ENCODE results near the gene BRI3.

The BRI3 gene

GRCh38 chr7:98280791-98281756, at the start of gene BRI3:
TSS of gene BRI3 (plus strand) at chr7:98281686. CDS start at chr7:98281796, 110 bp downstream.
- DNase-seq = peak; percentile 90

GRCh38 chr7:98232263-98232585, 49.3 kb upstream of the BRI3 start:
- no peak for DNase-seq

GRCh38 chr7:98232799-98233198, 48.7 kb upstream of the BRI3 start:
- no peak for DNase-seq

GRCh38 chr7:98233219-98234070, 48.0 kb upstream of the BRI3 start:
- DNase-seq = no peak

- no peak for DNase-seq
These were observed 46.9 kb upstream of the BRI3 start for GRCh38 chr7:98234429-98235147.

- DNase-seq = no peak
These were observed 45.6 kb upstream of the BRI3 start for GRCh38 chr7:98235901-98236300.

- no peak for DNase-seq
These were observed 44.9 kb upstream of the BRI3 start for GRCh38 chr7:98236355-98237185.

- no peak for DNase-seq
These were observed 43.4 kb upstream of the BRI3 start for GRCh38 chr7:98238076-98238475.

- no peak for DNase-seq
These were observed 42.5 kb upstream of the BRI3 start for GRCh38 chr7:98238976-98239375.

GRCh38 chr7:98240961-98241673, 40.4 kb upstream of the BRI3 start:
- peak; percentile 13 for DNase-seq

- no peak for DNase-seq
These were observed 39.7 kb upstream of the BRI3 start for GRCh38 chr7:98241674-98242241.

- DNase-seq = no peak
These were observed 39.1 kb upstream of the BRI3 start for GRCh38 chr7:98242342-98242741.

- DNase-seq = no peak
These were observed 38.6 kb upstream of the BRI3 start for GRCh38 chr7:98242934-98243333.

GRCh38 chr7:98244871-98245270, 36.6 kb upstream of the BRI3 start:
- no peak for DNase-seq

- DNase-seq = no peak
These were observed 33.3 kb upstream of the BRI3 start for GRCh38 chr7:98248156-98248555.

GRCh38 chr7:98249106-98249505, 32.4 kb upstream of the BRI3 start:
- DNase-seq = peak; percentile 19

- peak; percentile 75 for DNase-seq
These were observed 30.7 kb upstream of the BRI3 start for GRCh38 chr7:98250789-98251188.

- DNase-seq = peak; percentile 77
These were observed 30.3 kb upstream of the BRI3 start for GRCh38 chr7:98251231-98251600.

- DNase-seq = peak; percentile 88
These were observed 29.7 kb upstream of the BRI3 start, which contains the start of gene TECPR1 for GRCh38 chr7:98251601-98252424. TSS of gene TECPR1 (minus strand) at chr7:98252232. CDS start at chr7:98246146, 6,086 bp downstream.

GRCh38 chr7:98252425-98253054, 28.9 kb upstream of the BRI3 start:
- DNase-seq = no peak

Data from CD4-positive, alpha-beta T cell treated with Interleukin-17A for 1 hour (primary cell).